ENCODE measurements around the gene COL4A5.

GRCh38 chrX:108726748-108727147 is 287.1 kb downstream of the COL4A5 start:
- no peak for TF ChIP-seq POLR2A (IDR thresholded peaks at IDR 0.05; ENCODE audit: low read depth, low read length)
- no peak for TF ChIP-seq CTCF (IDR thresholded peaks at IDR 0.05; ENCODE audit: extremely low read depth in 1 of 2, insufficient read depth in 1 of 2, low read depth in 1 of 2, low read length in 2 of 2)
- TF ChIP-seq MAX (IDR thresholded peaks at IDR 0.05; ENCODE audit: insufficient read depth, insufficient read length) = no peak
